Cerebellar nuclear complex (tissue), 1 donor: Measurements from ENCODE around the gene HS3ST1.

Source experiments
- DNase-seq, 2 experiments: peaks; one replicate each; lab custom pipeline; 2025; lab: John Stamatoyannopoulos, UW

Gene HS3ST1

GRCh38 chr4:11428231-11428898 lies at the start of gene HS3ST1:
HS3ST1 (minus strand) TSS chr4:11428894; CDS start chr4:11400005, 28,889 bp downstream.
- DNase-seq, result no peak

- DNase-seq, result no peak
These were observed 47.2 kb upstream of the HS3ST1 start for GRCh38 chr4:11475871-11476270.

- no peak for DNase-seq
These were observed 45.5 kb upstream of the HS3ST1 start for GRCh38 chr4:11474146-11474545.

GRCh38 chr4:11472535-11472934 lies 43.8 kb upstream of the HS3ST1 start:
- no peak for DNase-seq

GRCh38 chr4:11471618-11472017 lies 42.9 kb upstream of the HS3ST1 start:
- no peak for DNase-seq

GRCh38 chr4:11471046-11471441 lies 42.4 kb upstream of the HS3ST1 start:
- DNase-seq, result no peak

- no peak for DNase-seq
These were observed 41.8 kb upstream of the HS3ST1 start for GRCh38 chr4:11470438-11471045.

GRCh38 chr4:11469650-11470437 lies 41.1 kb upstream of the HS3ST1 start:
- DNase-seq, result no peak

- DNase-seq, result no peak
These were observed 40.2 kb upstream of the HS3ST1 start for GRCh38 chr4:11468901-11469300.

GRCh38 chr4:11467931-11468330 lies 39.2 kb upstream of the HS3ST1 start:
- no peak for DNase-seq

GRCh38 chr4:11463707-11464106 lies 35.0 kb upstream of the HS3ST1 start:
- DNase-seq, result no peak

- DNase-seq, result no peak
These were observed 27.7 kb upstream of the HS3ST1 start for GRCh38 chr4:11456401-11456800.

GRCh38 chr4:11455201-11455835 lies 26.6 kb upstream of the HS3ST1 start:
- DNase-seq, result no peak

GRCh38 chr4:11451716-11452115 lies 23.0 kb upstream of the HS3ST1 start:
- DNase-seq, result no peak

- no peak for DNase-seq
These were observed 17.6 kb upstream of the HS3ST1 start for GRCh38 chr4:11446155-11446811.

- DNase-seq, result no peak
These were observed 12.5 kb upstream of the HS3ST1 start for GRCh38 chr4:11441194-11441556.

- no peak for DNase-seq
These were observed 11.9 kb upstream of the HS3ST1 start for GRCh38 chr4:11440481-11441193.

GRCh38 chr4:11439836-11440235 lies 11.1 kb upstream of the HS3ST1 start:
- no peak for DNase-seq

- no peak for DNase-seq
These were observed 10.0 kb upstream of the HS3ST1 start for GRCh38 chr4:11438647-11439046.

GRCh38 chr4:11436673-11437072 lies 8.0 kb upstream of the HS3ST1 start:
- no peak for DNase-seq

- no peak for DNase-seq
These were observed 7.4 kb upstream of the HS3ST1 start for GRCh38 chr4:11436084-11436483.
